ENCODE data around the gene KRTAP6-2. TPM values are rescaled to one million over a fixed set of nuclear protein-coding genes. Genes with fewer than 3 reads are reported as not detected.

KRTAP6-2 gene
- total and polyA plus RNA-seq, 2 experiments from 2014 or later, result not detected

GRCh38 chr21:30623362-30623761 is 24.7 kb upstream of the KRTAP6-2 start:
- no peak for ATAC-seq

More at GRCh38 chr21:30623362-30623761, 24.7 kb upstream of the KRTAP6-2 start:
- no peaks in the 10 kb centered on the region for H3K36me3 ChIP-seq (ENCODE audit: insufficient read depth)
- no peaks in the 10 kb centered on the region for H3K27me3 ChIP-seq (ENCODE audit: insufficient read depth)
- H3F3A ChIP-seq (replicated peaks; ENCODE audit: low read depth), result no peaks in the 10 kb centered on the region
- H3K36me3 Mint-ChIP-seq (ENCODE audit: low read depth), result 0 out of 3 replicates have a peak, but pooled peaks cover 5% of the 10 kb centered on the region
- H4K20me1 ChIP-seq (replicated peaks; ENCODE audit: insufficient read depth), result no peaks in the 10 kb centered on the region
- TF ChIP-seq ZNF114 (CRISPR knock-in tag; IDR thresholded peaks at IDR 0.05) (no peak), NANOG (IDR thresholded peaks at IDR 0.05; ENCODE audit: borderline replicate concordance) (no peak), STAT1 (IDR thresholded peaks at IDR 0.05; ENCODE audit: unreplicated experiment) (no peak), JUNB (IDR thresholded peaks at IDR 0.05; ENCODE audit: unreplicated experiment) (no peak), ZNF462 (CRISPR knock-in tag; IDR thresholded peaks at IDR 0.05) (no peak), CREB1 (CRISPR knock-in tag; IDR thresholded peaks at IDR 0.05; ENCODE audit: low read depth) (no peak), REST (IDR thresholded peaks at IDR 0.05; ENCODE audit: unreplicated experiment) (no peak), CTCF (conservative IDR thresholded peaks at IDR 0.05; ENCODE audit: low read depth in 2 of 2) (no peak), ZNF331 (CRISPR knock-in tag; IDR thresholded peaks at IDR 0.05; ENCODE audit: low read depth) (no peak), EZH2phosphoT487 (IDR thresholded peaks at IDR 0.05; ENCODE audit: unreplicated experiment) (no peak), ETS1 (IDR thresholded peaks at IDR 0.05) (no peak), EZH2 (IDR thresholded peaks at IDR 0.05; ENCODE audit: low read depth, unreplicated experiment) (no peak), POLR2AphosphoS5 (IDR thresholded peaks at IDR 0.05; ENCODE audit: low read depth) (no peak)
- peaks cover 16% of the 10 kb centered on the region for H3K9me3 Mint-ChIP-seq
- H3K4me1 ChIP-seq (ENCODE audit: insufficient read depth), result no peaks in the 10 kb centered on the region; the same call in 1 of the 2 replicates
- H3K4me2 ChIP-seq, result no peak overlapping the region
- no peaks in the 10 kb centered on the region for H3K27me3 Mint-ChIP-seq (ENCODE audit: insufficient read depth, low read depth, poor library complexity)
- no peak overlapping the region for H3K4me3 Mint-ChIP-seq
- no peak overlapping the region for H3K27ac Mint-ChIP-seq
- H3K9me2 ChIP-seq (ENCODE audit: insufficient read depth), result peaks cover 7% of the 10 kb centered on the region; the same call in 1 of the 2 replicates
- no peaks in the 10 kb centered on the region for H3K79me2 ChIP-seq (replicated peaks; ENCODE audit: insufficient read depth)
- H3K4me1 Mint-ChIP-seq, result no peaks in the 10 kb centered on the region; the same call in 2 of the 3 replicates
- H2AFZ ChIP-seq, result no peak overlapping the region
- H3K27ac ChIP-seq (ENCODE audit: low read depth), result no peak overlapping the region
- no peak overlapping the region for H3K4me3 ChIP-seq
- no peak for DNase-seq (ENCODE audit: low spot score)

Data from GM23338 (cell line).